Kidney (tissue), 14 donors: Measurements from ENCODE around the gene NRP1. TPM values are rescaled to one million over a fixed set of nuclear protein-coding genes. Genes with fewer than 3 reads are reported as not detected.
A peak's percentile ranks its signal among the peaks of the same experiment; 100 is the strongest.

Experiments used
- DNase-seq, 5 donors: peaks; one replicate each; pipeline ENCODE4 v3.0.0-alpha.2; 2013 to 2020
- FAIRE-seq: peaks from 2 replicates; lab custom pipeline; 2012; peaks lifted over from hg19 to GRCh38; lab: Jason Lieb, UNC
- H3K27ac ChIP-seq, 2 donors: one replicate each; pipeline ENCODE4 v1.7.0; 2013; ENCODE audit warnings: low read depth in 2 of 2, low read length in 2 of 2, inconsistent platforms in 1 of 2
- H3K27me3 ChIP-seq: one replicate; pipeline ENCODE4 v1.7.1; 2013; ENCODE audit warnings: low read length, inconsistent platforms; ENCODE audit not compliant: control insufficient read depth, insufficient read depth
- H3K36me3 ChIP-seq, 3 donors: one replicate each; pipeline versions ENCODE4 v1.7.0 to v1.7.1; 2013; ENCODE audit warnings: low read length in 3 of 3, control low read depth in 1 of 3, inconsistent platforms in 1 of 3; ENCODE audit not compliant: insufficient read depth in 3 of 3, control insufficient read depth in 2 of 3
- H3K4me1 ChIP-seq, 3 donors: one replicate each; pipeline versions ENCODE4 v1.7.0 to v1.7.1; 2013; ENCODE audit warnings: low read length in 3 of 3, inconsistent platforms in 1 of 3, low read depth in 1 of 3; ENCODE audit not compliant: control insufficient read depth in 2 of 3, insufficient read depth in 2 of 3
- H3K4me3 ChIP-seq, 3 donors: one replicate each; pipeline versions ENCODE4 v1.7.0 to v1.8.1; 2013; ENCODE audit warnings: low read length in 3 of 3, control low read depth in 1 of 3, inconsistent platforms in 1 of 3
- H3K9ac ChIP-seq, 3 donors: one replicate each; pipeline versions ENCODE4 v1.7.0 to v1.7.1; 2013; ENCODE audit warnings: low read length in 3 of 3, control low read depth in 1 of 3, inconsistent platforms in 1 of 3
- H3K9me3 ChIP-seq, 3 donors: one replicate each; pipeline versions ENCODE4 v1.7.0 to v1.7.1; 2013; ENCODE audit warnings: low read length in 3 of 3, control low read depth in 1 of 3, inconsistent platforms in 1 of 3; ENCODE audit not compliant: control insufficient read depth in 2 of 3, insufficient read depth in 1 of 3
- CTCF ChIP-seq: IDR thresholded peaks from 3 replicates; pipeline ENCODE4 v1.5.1; 2012; ENCODE audit warnings: mild to moderate bottlenecking, moderate library complexity, borderline replicate concordance; ENCODE audit not compliant: insufficient read depth; ENCODE audit errors: extremely low read depth
- intact Hi-C: fragments of 100-400 bp; cut with DNase I; formaldehyde crosslinking; loops from one replicate; pipeline ENCODE4 v1.11.1; 2022
- polyA plus RNA-seq: library from polyadenylated mRNA; stranded (reverse); fragments of 350-450 nt; fragmentation: Illumina TruSeq; extraction: RNeasy Lipid Tissue Mini Kit (QIAGEN cat#74804); gene quantifications from one replicate; pipeline ENCODE4 v1.2.3, GENCODE V29; 2014; ENCODE audit warnings: low read depth, low replicate concordance; ENCODE audit not compliant: insufficient read depth
- total RNA-seq: library from RNA; stranded (reverse); fragmentation: NEBNext Ultra II Directional; extraction: Animal tissue kit (Norgen Biotek cat#: 25700); gene quantifications from one replicate; pipeline ENCODE4 v1.2.1, GENCODE V29; 2021
- donor health status: control.
- donor health status: control.
- donor health status: control.
- donor health status: control.
- donor health status: control.
- donor health status: DM: yes; HTN: yes; CAD: no.
- donor health status: Normal renal cell carcinoma (clear cell type).

Gene NRP1
- total and polyA plus RNA-seq, 2 donors from 2014 or later = 40.5 to 243 TPM

- intact Hi-C loops = no loop called here
- DNase-seq (no peak), FAIRE-seq (no peak)
- Histone ChIP-seq H3K27ac (no peak overlapping the region), H3K27me3 (no peaks in the 10 kb centered on the region), H3K9ac (peak overlapping the region in 1 of 3 donors; percentile 2), H3K9me3 (no peaks in the 10 kb centered on the region), H3K4me1 (peaks cover 4 to 30% (median 23%) of the 10 kb centered on the region in 3 donors), H3K4me3 (no peak overlapping the region), H3K36me3 (peaks cover 0 to 4% (median 0%) of the 10 kb centered on the region in 3 donors)
- no peak for TF ChIP-seq CTCF
Observed at GRCh38 chr10:33290321-33291052, 44.0 kb downstream of the NRP1 start.

- Histone ChIP-seq H3K27me3 (no peaks in the 10 kb centered on the region), H3K36me3 (peaks cover 0 to 4% (median 0%) of the 10 kb centered on the region in 3 donors), H3K9ac (no peak overlapping the region), H3K4me1 (peaks cover 4 to 30% (median 23%) of the 10 kb centered on the region in 3 donors), H3K9me3 (no peaks in the 10 kb centered on the region), H3K27ac (no peak overlapping the region), H3K4me3 (no peak overlapping the region)
- no peak for TF ChIP-seq CTCF
- FAIRE-seq (no peak), DNase-seq (no peak)
- intact Hi-C loops = no loop called here
Observed at GRCh38 chr10:33289776-33290175, 44.7 kb downstream of the NRP1 start.

GRCh38 chr10:33288127-33288526, 46.3 kb downstream of the NRP1 start:
- DNase-seq (no peak), FAIRE-seq (no peak)
- peak overlapping the region in 1 of 2 donors; percentile 48 for H3K27ac ChIP-seq
- H3K4me3 ChIP-seq = no peak overlapping the region
- H3K27me3 ChIP-seq = no peaks in the 10 kb centered on the region
- intact Hi-C loops = no loop called here
- no peak overlapping the region for H3K9ac ChIP-seq
- peaks cover 4 to 21% (median 15%) of the 10 kb centered on the region in 3 donors for H3K4me1 ChIP-seq
- TF ChIP-seq CTCF = no peak
- H3K36me3 ChIP-seq = no peaks in the 10 kb centered on the region
- H3K9me3 ChIP-seq = no peaks in the 10 kb centered on the region
